NCI-H187 treated with DMSO at 0.1 percent for 48 hours (cell line): ENCODE data around the gene CMSS1.

Source experiments
- DNase-seq: peaks from one replicate; lab custom pipeline; 2025; lab: John Stamatoyannopoulos, UW

The CMSS1 gene

GRCh38 chr3:99997293-99997692 is 179.6 kb downstream of the CMSS1 start:
- no peak for DNase-seq

GRCh38 chr3:99999536-99999935 is 181.9 kb downstream of the CMSS1 start:
- no peak for DNase-seq

GRCh38 chr3:100001083-100001482 is 183.4 kb downstream of the CMSS1 start:
- no peak for DNase-seq

GRCh38 chr3:100001526-100002270 is 184.0 kb downstream of the CMSS1 start:
- no peak for DNase-seq

GRCh38 chr3:100002599-100003350 is 185.1 kb downstream of the CMSS1 start:
- DNase-seq: no peak

GRCh38 chr3:100003609-100004503 is 186.2 kb downstream of the CMSS1 start:
- no peak for DNase-seq

- no peak for DNase-seq
These were observed 187.3 kb downstream of the CMSS1 start for GRCh38 chr3:100004931-100005330.

GRCh38 chr3:100005665-100006393 is 188.2 kb downstream of the CMSS1 start:
- DNase-seq: no peak

- DNase-seq: no peak
These were observed 189.1 kb downstream of the CMSS1 start for GRCh38 chr3:100006570-100007271.

GRCh38 chr3:100007313-100007712 is 189.7 kb downstream of the CMSS1 start:
- DNase-seq: no peak

- no peak for DNase-seq
These were observed 190.5 kb downstream of the CMSS1 start for GRCh38 chr3:100008081-100008698.

- no peak for DNase-seq
These were observed 191.8 kb downstream of the CMSS1 start for GRCh38 chr3:100009276-100010086.

GRCh38 chr3:100010087-100010417 is 192.4 kb downstream of the CMSS1 start:
- DNase-seq: no peak

GRCh38 chr3:100018806-100019205 is 201.1 kb downstream of the CMSS1 start:
- no peak for DNase-seq

GRCh38 chr3:100019719-100020118 is 202.1 kb downstream of the CMSS1 start:
- no peak for DNase-seq

GRCh38 chr3:100020876-100021644 is 203.4 kb downstream of the CMSS1 start:
- DNase-seq: no peak

- no peak for DNase-seq
These were observed 204.8 kb downstream of the CMSS1 start for GRCh38 chr3:100022506-100022905.

- no peak for DNase-seq
These were observed 205.5 kb downstream of the CMSS1 start for GRCh38 chr3:100023150-100023549.

- DNase-seq: no peak
These were observed 205.9 kb downstream of the CMSS1 start for GRCh38 chr3:100023595-100023994.
